GM12878 (cell line): ENCODE results near the gene SUGP2. TPM values are rescaled to one million over a fixed set of nuclear protein-coding genes. Genes with fewer than 3 reads are reported as not detected.

Experiments
- ATAC-seq: fragments of 200-7000 bp; cut with Tn5 transposase; 3 replicates; pipeline ENCODE4 v1.9.1; 2020; ENCODE audit warnings: mild to moderate bottlenecking, moderate library complexity
- BruUV-seq: library from RNA; stranded (reverse); fragments of 400-500 nt; replicated peaks from 2 replicates; lab custom pipeline; 2021; lab: Mats Ljungman, UMichigan
- CTCF ChIA-PET: fragments of 300-600 bp; sonication (Branson Sonifier 250); formaldehyde crosslinking; extraction: SDS; loops from one replicate; lab custom pipeline; 2021; ENCODE audit warnings: inconsistent platforms; lab: Yijun Ruan, JAX
- POLR2A ChIA-PET: fragments of 350-600 bp; formaldehyde crosslinking; extraction: SDS; loops from one replicate; lab custom pipeline; 2021; ENCODE audit warnings: inconsistent platforms; lab: Charles Lee
- RAD21 ChIA-PET: fragments of 300-600 bp; sonication (Branson Sonifier 250); formaldehyde crosslinking; loops from one replicate; lab custom pipeline; 2023; ENCODE audit warnings: antibody characterized with exemption; ENCODE audit not compliant: unreplicated experiment; lab: Charles Lee
- SMC1A ChIA-PET: fragments of 300-600 bp; sonication (Branson Sonifier 250); formaldehyde crosslinking; loops from one replicate; lab custom pipeline; 2023; ENCODE audit not compliant: unreplicated experiment, uncharacterized antibody; lab: Charles Lee
- DNase-seq: peaks from one replicate; pipeline ENCODE4 v3.0.0-alpha.2; 2011; ENCODE audit warnings: low read depth, low spot score
- FAIRE-seq: peaks from 3 replicates; lab custom pipeline; 2011; peaks lifted over from hg19 to GRCh38; lab: Jason Lieb, UNC
- H2AFZ ChIP-seq: 2 replicates; pipeline ENCODE4 v1.6.0; 2011; ENCODE audit warnings: low read depth, low read length, control low read depth; ENCODE audit not compliant: control insufficient read depth
- H3K27ac ChIP-seq: 2 replicates; pipeline ENCODE4 v1.5.1; 2011; ENCODE audit warnings: control low read depth; ENCODE audit not compliant: control insufficient read depth, insufficient read depth
- H3K27me3 ChIP-seq, 2 experiments: replicated peaks in 1 of 2; 2 replicates each; pipeline versions ENCODE4 v1.6.0 to v1.6.1; 2011; ENCODE audit warnings: low read length in 1 of 2; ENCODE audit not compliant: control insufficient read depth in 2 of 2, insufficient read depth in 2 of 2
- H3K36me3 ChIP-seq, 2 experiments: 2 replicates each; pipeline ENCODE4 v1.5.1; 2011; ENCODE audit warnings: low read length in 1 of 2; ENCODE audit not compliant: control insufficient read depth in 2 of 2, insufficient read depth in 2 of 2
- H3K4me1 ChIP-seq: 2 replicates; pipeline ENCODE4 v1.6.1; 2011; ENCODE audit warnings: mild to moderate bottlenecking, low read length, moderate library complexity, mixed read lengths; ENCODE audit not compliant: control insufficient read depth, insufficient read depth
- H3K4me2 ChIP-seq: 2 replicates; pipeline ENCODE4 v1.6.0; 2011; ENCODE audit warnings: control low read depth; ENCODE audit not compliant: control insufficient read depth, insufficient read depth
- H3K4me3 ChIP-seq: fragments of 200-600 bp; sonication (generic); 2 replicates; pipeline ENCODE4 v1.5.1; 2016
- H3K79me2 ChIP-seq: 2 replicates; pipeline ENCODE4 v1.6.0; 2011; ENCODE audit warnings: low read length; ENCODE audit not compliant: control insufficient read depth, insufficient read depth
- H3K9ac ChIP-seq: 2 replicates; pipeline ENCODE4 v1.8.0; 2011; ENCODE audit warnings: low read length, control low read depth, mixed read lengths; ENCODE audit not compliant: control insufficient read depth, insufficient read depth
- H3K9me3 ChIP-seq: replicated peaks from 3 replicates; pipeline ENCODE4 v1.5.1; 2011; ENCODE audit warnings: mild to moderate bottlenecking, low read length; ENCODE audit not compliant: control insufficient read depth, insufficient read depth
- H4K20me1 ChIP-seq: 2 replicates; pipeline ENCODE4 v1.6.0; 2011; ENCODE audit not compliant: control insufficient read depth, insufficient read depth
- BCL11A ChIP-seq: IDR thresholded peaks from 2 replicates; pipeline ENCODE4 v1.6.1; 2011; ENCODE audit warnings: low read depth, low read length
- EED ChIP-seq: sonication (generic); IDR thresholded peaks from 2 replicates; pipeline ENCODE4 v1.6.1; 2016; ENCODE audit warnings: antibody characterized with exemption, low read depth
- IKZF2 ChIP-seq, 2 experiments: fragments of 450-650 bp; IDR thresholded peaks; 2 replicates each; pipeline ENCODE4 v1.6.1; 2017; ENCODE audit warnings: mild to moderate bottlenecking in 2 of 2, moderate library complexity in 2 of 2
- KLF5 ChIP-seq: fragments of 450-650 bp; IDR thresholded peaks from 2 replicates; pipeline ENCODE4 v1.6.1; 2014; ENCODE audit warnings: mild to moderate bottlenecking; ENCODE audit not compliant: partially characterized antibody
- NFYB ChIP-seq: IDR thresholded peaks from 2 replicates; pipeline ENCODE4 v1.6.1; 2011; ENCODE audit warnings: low read depth, mild to moderate bottlenecking, low read length, improper control_type of control experiment, moderate library complexity; ENCODE audit not compliant: insufficient read depth
- NR2F1 ChIP-seq: fragments of 450-650 bp; conservative IDR thresholded peaks from 2 replicates; pipeline ENCODE4 v1.6.1; 2017; ENCODE audit warnings: mild to moderate bottlenecking
- PAX5 ChIP-seq: IDR thresholded peaks from 2 replicates; pipeline ENCODE4 v1.6.1; 2011; ENCODE audit warnings: low read depth, low read length, borderline replicate concordance
- RB1 ChIP-seq: fragments of 450-650 bp; formaldehyde crosslinking; IDR thresholded peaks from 2 replicates; pipeline ENCODE4 v1.6.1; 2017; ENCODE audit warnings: mild to moderate bottlenecking, borderline replicate concordance
- SP1 ChIP-seq: IDR thresholded peaks from one replicate; pipeline ENCODE4 v1.6.1; 2011; ENCODE audit warnings: low read depth, low read length
- TBL1XR1 ChIP-seq: IDR thresholded peaks from 2 replicates; pipeline ENCODE4 v1.6.1; 2012; ENCODE audit warnings: low read depth, low read length, improper control_type of control experiment
- TCF3 ChIP-seq: IDR thresholded peaks from 2 replicates; pipeline ENCODE4 v1.6.1; 2012; ENCODE audit warnings: low read depth, mild to moderate bottlenecking, low read length, borderline replicate concordance; ENCODE audit not compliant: insufficient read depth
- ZBED1 ChIP-seq: IDR thresholded peaks from 2 replicates; pipeline ENCODE4 v1.6.1; 2016; ENCODE audit warnings: borderline replicate concordance
- WGBS: methylation state at CpG from one replicate; pipeline ENCODE4 v1.1.6; 2016; ENCODE audit warnings: low lambda C conversion rate; ENCODE audit not compliant: insufficient replicate concordance, insufficient coverage; ENCODE audit errors: missing lambda C conversion rate; 5-methylcytosine and 5-hydroxymethylcytosine counted together
- in situ Hi-C: fragments of 300-500 bp; cut with MboI; formaldehyde crosslinking; loops from 9 replicates; pipeline ENCODE4 v1.14.3; 2018; ENCODE audit warnings: mixed read lengths
- intact Hi-C: fragments of 100-400 bp; cut with micrococcal nuclease; formaldehyde crosslinking; loops from one replicate; pipeline ENCODE4 v1.14.2; 2022; ENCODE audit not compliant: unreplicated experiment
- polyA plus RNA-seq, 11 experiments: library from polyadenylated mRNA; depleted of rRNA in 4 of 11; unstranded in 6 of 11; stranded (reverse) in 5 of 11; fragments of >200 nt; fragmentation: Nextera tagmentation in 4 of 11; fragmentation: Illumina TruSeq in 1 of 11; extraction: Ambion mirVana in 4 of 11; extraction: Trizol in 1 of 11; gene quantifications; 1 replicate in 1 of 11; 2 replicates in 10 of 11; pipeline versions ENCODE4 v1.2.1 to v1.2.3, GENCODE V29; 2011 to 2016; ENCODE audit warnings: inconsistent platforms in 2 of 11, missing spikeins in 2 of 11, low read depth in 1 of 11
- total RNA-seq, 4 experiments: library from RNA; depleted of rRNA in 3 of 4; stranded (reverse); fragments of >200 nt in 3 of 4; fragmentation: Illumina TruSeq in 1 of 4; extraction: Trizol in 1 of 4; gene quantifications; 2 replicates each; pipeline versions ENCODE4 v1.2.1 to v1.2.3, GENCODE V29; 2013 to 2021
- TF ChIP-seq, protein P1 (sequence below), 3 experiments: IDR thresholded peaks in 2 of 3; conservative IDR thresholded peaks in 1 of 3; 2 replicates each; pipeline ENCODE4 v1.5.1; 2011; ENCODE audit warnings: low read depth in 3 of 3, low read length in 3 of 3, mild to moderate bottlenecking in 3 of 3, control low read depth in 2 of 3, moderate library complexity in 2 of 3, inconsistent platforms in 1 of 3, mixed read lengths in 1 of 3; ENCODE audit not compliant: control insufficient read depth in 2 of 3, insufficient read depth in 1 of 3; ENCODE audit errors: extremely low read depth in 1 of 3
- TF ChIP-seq, protein P2 (sequence below): fragments of 450-650 bp; IDR thresholded peaks from 2 replicates; pipeline ENCODE4 v1.6.1; 2017; ENCODE audit warnings: borderline replicate concordance
- TF ChIP-seq, protein P3 (sequence below): IDR thresholded peaks from 2 replicates; pipeline ENCODE4 v1.6.1; 2011; ENCODE audit warnings: low read depth, low read length, improper control_type of control experiment, borderline replicate concordance

The SUGP2 gene
- total and polyA plus RNA-seq, 10 of the 15 experiments (the other 5 are each of a cell fraction or from before 2014, with no cell fraction given), result 15.0 to 120 (median 57.2) TPM

DNA sequence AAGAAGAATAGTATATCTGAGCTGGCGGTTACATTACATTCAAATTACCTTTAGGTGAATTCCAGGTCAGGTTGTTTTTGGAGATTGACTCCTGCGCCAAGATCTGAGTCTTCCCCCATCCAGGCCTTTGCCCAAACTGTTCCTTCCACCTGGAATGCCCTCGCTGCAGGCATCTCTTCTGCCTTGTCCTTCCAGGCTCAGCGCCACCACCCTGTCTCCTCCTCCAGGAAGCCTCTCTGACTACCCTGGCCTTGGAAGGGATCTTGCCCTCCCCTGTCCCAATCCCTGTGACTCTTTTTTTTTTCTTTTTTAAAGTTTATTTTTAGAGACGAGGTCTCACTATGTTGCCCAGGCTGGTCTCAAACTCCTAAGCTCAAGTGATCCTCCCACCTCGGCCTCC is 90.6 kb downstream of the SUGP2 start:
- no TSS peak for BruUV-seq
- H3K36me3 ChIP-seq, result no peaks in the 10 kb centered on the region
- WGBS, result 22% methylated on average over 6 of the region's 6 CpGs
- TF ChIP-seq TCF3, result no peak
- TF ChIP-seq, protein P1, sequence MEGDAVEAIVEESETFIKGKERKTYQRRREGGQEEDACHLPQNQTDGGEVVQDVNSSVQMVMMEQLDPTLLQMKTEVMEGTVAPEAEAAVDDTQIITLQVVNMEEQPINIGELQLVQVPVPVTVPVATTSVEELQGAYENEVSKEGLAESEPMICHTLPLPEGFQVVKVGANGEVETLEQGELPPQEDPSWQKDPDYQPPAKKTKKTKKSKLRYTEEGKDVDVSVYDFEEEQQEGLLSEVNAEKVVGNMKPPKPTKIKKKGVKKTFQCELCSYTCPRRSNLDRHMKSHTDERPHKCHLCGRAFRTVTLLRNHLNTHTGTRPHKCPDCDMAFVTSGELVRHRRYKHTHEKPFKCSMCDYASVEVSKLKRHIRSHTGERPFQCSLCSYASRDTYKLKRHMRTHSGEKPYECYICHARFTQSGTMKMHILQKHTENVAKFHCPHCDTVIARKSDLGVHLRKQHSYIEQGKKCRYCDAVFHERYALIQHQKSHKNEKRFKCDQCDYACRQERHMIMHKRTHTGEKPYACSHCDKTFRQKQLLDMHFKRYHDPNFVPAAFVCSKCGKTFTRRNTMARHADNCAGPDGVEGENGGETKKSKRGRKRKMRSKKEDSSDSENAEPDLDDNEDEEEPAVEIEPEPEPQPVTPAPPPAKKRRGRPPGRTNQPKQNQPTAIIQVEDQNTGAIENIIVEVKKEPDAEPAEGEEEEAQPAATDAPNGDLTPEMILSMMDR (IDR thresholded peaks at IDR 0.05 in 2 of 3, conservative IDR thresholded peaks at IDR 0.05 in 1 of 3; ENCODE audit: control insufficient read depth in 2 of 3, extremely low read depth in 1 of 3, insufficient read depth in 1 of 3, low read depth in 3 of 3, low read length in 3 of 3), result no peak
- TF ChIP-seq ZBED1, result no peak
- TF ChIP-seq, protein P2, sequence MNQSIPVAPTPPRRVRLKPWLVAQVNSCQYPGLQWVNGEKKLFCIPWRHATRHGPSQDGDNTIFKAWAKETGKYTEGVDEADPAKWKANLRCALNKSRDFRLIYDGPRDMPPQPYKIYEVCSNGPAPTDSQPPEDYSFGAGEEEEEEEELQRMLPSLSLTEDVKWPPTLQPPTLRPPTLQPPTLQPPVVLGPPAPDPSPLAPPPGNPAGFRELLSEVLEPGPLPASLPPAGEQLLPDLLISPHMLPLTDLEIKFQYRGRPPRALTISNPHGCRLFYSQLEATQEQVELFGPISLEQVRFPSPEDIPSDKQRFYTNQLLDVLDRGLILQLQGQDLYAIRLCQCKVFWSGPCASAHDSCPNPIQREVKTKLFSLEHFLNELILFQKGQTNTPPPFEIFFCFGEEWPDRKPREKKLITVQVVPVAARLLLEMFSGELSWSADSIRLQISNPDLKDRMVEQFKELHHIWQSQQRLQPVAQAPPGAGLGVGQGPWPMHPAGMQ, result no peak
- TF ChIP-seq, protein P3, sequence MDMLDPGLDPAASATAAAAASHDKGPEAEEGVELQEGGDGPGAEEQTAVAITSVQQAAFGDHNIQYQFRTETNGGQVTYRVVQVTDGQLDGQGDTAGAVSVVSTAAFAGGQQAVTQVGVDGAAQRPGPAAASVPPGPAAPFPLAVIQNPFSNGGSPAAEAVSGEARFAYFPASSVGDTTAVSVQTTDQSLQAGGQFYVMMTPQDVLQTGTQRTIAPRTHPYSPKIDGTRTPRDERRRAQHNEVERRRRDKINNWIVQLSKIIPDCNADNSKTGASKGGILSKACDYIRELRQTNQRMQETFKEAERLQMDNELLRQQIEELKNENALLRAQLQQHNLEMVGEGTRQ, result no peak
- TF ChIP-seq NFYB, result no peak
- TF ChIP-seq EED, result no peak
- TF ChIP-seq KLF5, result no peak
- TF ChIP-seq IKZF2 (IDR thresholded peaks at IDR 0.05), result no peak
- no peak for TF ChIP-seq SP1
- no peak for TF ChIP-seq RB1
- no peak for TF ChIP-seq NR2F1
- TF ChIP-seq PAX5, result no peak
- TF ChIP-seq TBL1XR1, result no peak
- TF ChIP-seq BCL11A, result no peak
- TF ChIP-seq, all 136 proteins: peak for 0
- RAD21 ChIA-PET, result no interaction called here
- no peak overlapping the region for H3K9ac ChIP-seq
- H3K27ac ChIP-seq, result no peak overlapping the region
- in situ Hi-C loops, result no loop called here
- FAIRE-seq (no peak), ATAC-seq (no peak), DNase-seq (no peak)
- no peak overlapping the region for H3K4me3 ChIP-seq
- POLR2A ChIA-PET, result interaction anchor here (1.4 kb wide), 1 partner anchor 23 kb away, joined by 4 read pairs; the partner anchor contains the start of genes COPE and DDX49
- H3K4me2 ChIP-seq, result no peak overlapping the region
- peaks cover 1 to 2% of the 10 kb centered on the region in 2 experiments for H3K27me3 ChIP-seq
- SMC1A ChIA-PET, result interaction anchor here (1.0 to 1.3 kb wide), 2 partner anchors 24 to 45 kb away, joined by 3 to 4 read pairs; partner anchors contain the start of gene COPE
- no peaks in the 10 kb centered on the region for H4K20me1 ChIP-seq
- no peaks in the 10 kb centered on the region for H3K79me2 ChIP-seq
- H2AFZ ChIP-seq, result no peak overlapping the region
- CTCF ChIA-PET, result interaction anchor here (0.6 to 1.2 kb wide), 2 partner anchors 45 to 1676 kb away, joined by 3 to 4 read pairs; no protein-coding TSS in a partner anchor
- intact Hi-C loops, result no loop called here
- H3K4me1 ChIP-seq, result peaks cover 7% of the 10 kb centered on the region
- H3K9me3 ChIP-seq, result no peaks in the 10 kb centered on the region
